HS-27A (cell line): ENCODE data around the gene FBXO42.

Experiments
- DNase-seq: peaks from one replicate; pipeline ENCODE4 v3.0.0-alpha.2; 2012; ENCODE audit warnings: low read depth, missing footprints

The FBXO42 gene

DNA sequence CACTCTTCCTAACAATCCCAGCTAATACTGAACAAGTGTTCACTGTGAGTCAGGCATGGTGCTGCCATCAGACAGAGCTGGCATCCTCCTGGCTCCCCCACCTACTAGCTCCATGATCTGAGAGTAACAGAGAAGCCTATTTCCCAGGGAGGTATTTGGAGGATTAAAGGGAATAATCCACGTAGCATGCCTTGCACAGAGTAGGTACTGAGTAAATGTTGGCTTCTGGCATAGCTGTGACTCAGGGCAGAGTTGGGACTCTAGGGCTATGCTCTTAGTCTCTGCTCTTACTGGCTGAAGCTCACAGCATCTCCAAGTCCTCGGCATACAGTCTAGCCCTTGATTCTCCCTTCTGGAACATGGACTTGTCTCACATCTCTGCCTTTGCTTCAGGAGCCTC lies 148.1 kb downstream of the FBXO42 start:
- DNase-seq = no peak

DNA sequence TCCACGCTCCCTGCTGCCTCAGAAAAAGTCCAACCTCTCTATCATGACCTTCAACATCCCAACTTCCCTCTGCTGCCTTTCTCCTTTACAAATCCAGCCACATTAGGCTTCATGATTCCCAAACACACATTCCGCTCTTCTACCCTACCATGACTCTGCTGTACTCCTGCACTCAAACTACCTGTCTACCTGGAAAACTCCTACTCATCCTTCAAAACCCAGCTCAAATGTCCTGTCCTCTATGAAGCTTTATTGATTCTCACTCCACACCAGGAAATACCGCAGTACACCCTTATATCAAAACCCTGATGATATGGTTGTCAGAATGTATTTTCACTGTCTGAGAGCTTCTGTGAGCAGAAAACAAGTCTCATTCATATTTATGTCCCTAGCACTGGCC lies 148.7 kb downstream of the FBXO42 start:
- no peak for DNase-seq

DNA sequence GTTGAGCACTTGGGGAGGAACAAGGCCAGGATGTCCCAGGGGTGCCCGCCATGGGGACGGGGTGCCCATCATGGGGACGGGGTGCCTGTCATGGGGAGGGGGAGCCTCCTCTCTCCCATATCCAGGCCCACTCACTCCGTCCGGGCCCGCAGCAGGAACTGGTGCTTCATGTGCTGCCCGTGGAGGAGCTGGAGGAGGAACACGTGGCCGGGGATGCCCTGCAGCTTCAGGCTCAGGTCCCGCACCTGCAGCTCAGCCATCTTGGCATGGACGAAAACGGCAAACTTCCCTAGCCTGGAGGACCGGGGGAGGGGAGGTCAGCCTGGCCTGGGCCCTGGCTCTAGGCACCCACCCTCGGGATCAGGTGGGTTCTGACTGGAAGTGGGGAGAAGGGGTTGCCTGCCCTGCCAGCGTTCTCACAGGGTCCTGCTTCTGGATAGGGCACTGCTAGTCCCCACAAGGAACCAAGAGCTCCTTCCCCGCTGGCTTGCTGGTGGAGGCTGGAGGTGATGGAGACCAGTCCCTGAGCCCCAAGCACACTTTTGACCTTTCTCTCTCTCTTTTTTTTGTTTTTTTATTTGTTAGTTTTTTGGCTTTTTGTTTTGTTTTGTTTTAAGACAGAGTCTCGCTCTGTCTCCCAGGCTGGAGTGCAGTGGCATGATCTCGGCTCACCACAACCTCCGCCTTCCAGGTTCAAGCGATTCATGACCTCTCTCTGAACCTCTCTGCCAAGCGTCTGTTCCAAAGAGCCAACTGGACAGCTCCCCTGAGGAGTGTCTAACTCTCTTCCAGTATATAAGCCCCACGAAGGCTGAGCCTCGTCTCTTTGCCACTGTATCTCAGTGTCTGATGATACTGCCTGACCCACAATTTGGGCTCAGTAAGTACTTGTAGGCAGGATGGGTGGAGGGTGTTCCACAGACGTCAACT lies 149.7 kb downstream of the FBXO42 start:
- DNase-seq = no peak

DNA sequence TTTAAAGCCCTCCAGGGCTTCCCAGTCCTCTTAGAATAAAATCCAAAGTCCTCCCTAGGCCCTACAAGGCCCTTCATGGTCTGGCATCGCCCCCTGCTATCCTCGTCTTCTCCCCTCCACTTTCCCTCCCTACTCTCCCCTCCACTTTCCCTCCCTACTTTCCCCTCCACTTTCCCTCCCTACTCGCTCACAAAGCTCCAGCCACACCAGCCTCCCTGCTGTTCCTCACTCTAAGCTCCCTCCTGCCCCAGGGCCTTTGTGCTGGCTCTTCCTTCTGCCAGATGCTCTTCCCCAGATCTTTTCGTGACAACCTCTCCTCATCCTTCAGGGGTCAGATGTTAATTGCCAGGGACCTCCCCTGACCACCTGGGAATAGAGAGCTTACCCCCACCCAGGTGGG lies 152.6 kb downstream of the FBXO42 start:
- DNase-seq = no peak

DNA sequence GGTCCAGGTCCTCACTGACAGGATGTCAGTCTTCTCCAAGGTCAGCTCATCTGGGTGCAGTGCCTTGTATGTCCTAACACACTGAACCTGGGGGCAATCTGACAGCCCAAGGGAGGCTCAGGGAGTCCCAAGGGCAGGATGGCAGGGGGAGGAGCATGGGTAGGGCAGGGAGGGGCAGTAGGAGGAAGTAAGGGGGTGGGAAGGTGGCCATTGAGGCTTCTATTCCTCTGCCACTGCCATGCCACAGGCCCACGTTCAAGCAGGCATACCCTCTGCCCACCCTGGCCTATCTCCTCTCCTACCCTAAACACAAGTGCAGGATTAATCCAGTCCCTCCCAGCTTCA lies 153.2 kb downstream of the FBXO42 start:
- no peak for DNase-seq

DNA sequence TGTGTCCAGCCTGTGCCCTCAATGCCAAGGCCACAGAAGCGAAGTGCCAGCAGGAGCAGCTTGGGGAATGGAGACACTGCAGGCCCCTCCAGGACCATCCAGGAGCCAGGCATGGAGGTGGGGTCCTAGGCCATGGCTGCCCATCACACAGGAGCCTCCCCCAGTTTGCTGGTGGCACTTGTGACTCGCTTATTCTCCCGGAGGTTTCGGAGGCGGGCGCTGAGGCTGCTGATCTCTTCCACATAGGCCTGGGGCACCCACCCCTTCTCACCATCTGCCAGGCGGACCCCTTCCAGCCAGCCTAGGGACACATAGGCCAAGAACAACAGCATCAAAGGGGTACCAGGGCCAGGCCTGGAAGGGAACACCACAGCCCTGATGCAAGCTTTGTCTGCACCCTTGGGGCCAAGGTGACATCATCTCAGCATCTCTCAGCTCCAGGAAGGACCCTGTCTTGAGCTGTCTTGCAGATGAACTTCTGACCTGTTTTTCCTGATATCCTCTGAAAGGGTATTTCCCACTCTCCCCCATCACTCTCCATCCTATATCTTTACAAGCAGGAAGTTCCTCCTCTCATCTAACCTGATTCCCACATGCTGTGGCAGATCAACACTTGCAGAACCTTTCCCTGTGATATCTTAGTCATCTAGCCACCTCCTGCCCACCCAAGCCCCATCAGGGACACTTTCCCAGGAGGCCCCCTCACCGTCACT lies 153.7 kb downstream of the FBXO42 start:
- DNase-seq = no peak

DNA sequence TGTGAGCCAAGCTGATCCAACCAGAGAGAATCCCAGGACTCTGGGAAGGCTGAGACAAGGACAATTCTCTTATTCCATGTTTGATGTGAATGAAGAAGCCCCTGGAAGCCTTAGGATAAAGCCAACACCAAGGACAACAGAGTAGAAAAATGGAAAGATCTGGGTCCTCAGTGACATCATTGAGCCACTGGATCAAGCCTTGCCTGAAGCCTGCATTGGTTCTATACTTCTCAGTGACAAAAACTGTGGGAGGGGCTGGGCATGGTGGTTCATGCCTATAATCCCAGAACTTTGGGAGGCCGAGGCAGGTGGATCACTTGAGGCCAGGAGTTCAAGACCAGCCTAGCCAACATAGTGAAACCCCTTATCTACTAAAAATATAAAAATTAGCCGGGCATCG lies 155.4 kb downstream of the FBXO42 start:
- no peak for DNase-seq
